ENCODE data around the gene ARID3A.

ARID3A gene

GRCh38 chr19:1006711-1007398 lies 81.0 kb downstream of the ARID3A start:
- no peak for DNase-seq

GRCh38 chr19:1007399-1008251 lies 81.8 kb downstream of the ARID3A start:
- DNase-seq, result no peak

GRCh38 chr19:1008268-1009040 lies 82.6 kb downstream of the ARID3A start:
- DNase-seq, result no peak

GRCh38 chr19:1009041-1009980 lies 83.5 kb downstream of the ARID3A start:
- no peak for DNase-seq

GRCh38 chr19:1009981-1010538 lies 84.2 kb downstream of the ARID3A start:
- DNase-seq, result no peak

GRCh38 chr19:1010586-1011510 lies 85.0 kb downstream of the ARID3A start:
- DNase-seq, result no peak

GRCh38 chr19:1011831-1012333 lies 86.0 kb downstream of the ARID3A start:
- DNase-seq, result no peak

GRCh38 chr19:1012334-1012733 lies 86.5 kb downstream of the ARID3A start:
- DNase-seq, result no peak

- no peak for DNase-seq
Measured at GRCh38 chr19:1013218-1013617, 87.4 kb downstream of the ARID3A start.

- DNase-seq, result no peak
Measured at GRCh38 chr19:1014161-1015060, 88.6 kb downstream of the ARID3A start.

- DNase-seq, result no peak
Measured at GRCh38 chr19:1015061-1015781, 89.4 kb downstream of the ARID3A start.

GRCh38 chr19:1015782-1016646 lies 90.2 kb downstream of the ARID3A start:
- DNase-seq, result no peak

GRCh38 chr19:1016647-1017114 lies 90.8 kb downstream of the ARID3A start:
- no peak for DNase-seq

GRCh38 chr19:1017115-1017905 lies 91.5 kb downstream of the ARID3A start:
- no peak for DNase-seq

GRCh38 chr19:1017906-1018305 lies 92.1 kb downstream of the ARID3A start:
- no peak for DNase-seq

- DNase-seq, result no peak
Measured at GRCh38 chr19:1018393-1018792, 92.6 kb downstream of the ARID3A start.
